ENCODE results near the gene MT1M. TPM values are rescaled to one million over a fixed set of nuclear protein-coding genes. Genes with fewer than 3 reads are reported as not detected.
"Not testable (repeated sequence)": the region's sequence is repeated elsewhere in the genome, so short reads cannot be mapped to it uniquely, and the experiment has no call there.

MT1M gene
- total RNA-seq, 1 donor from 2014 or later, result 4.6 TPM

DNA sequence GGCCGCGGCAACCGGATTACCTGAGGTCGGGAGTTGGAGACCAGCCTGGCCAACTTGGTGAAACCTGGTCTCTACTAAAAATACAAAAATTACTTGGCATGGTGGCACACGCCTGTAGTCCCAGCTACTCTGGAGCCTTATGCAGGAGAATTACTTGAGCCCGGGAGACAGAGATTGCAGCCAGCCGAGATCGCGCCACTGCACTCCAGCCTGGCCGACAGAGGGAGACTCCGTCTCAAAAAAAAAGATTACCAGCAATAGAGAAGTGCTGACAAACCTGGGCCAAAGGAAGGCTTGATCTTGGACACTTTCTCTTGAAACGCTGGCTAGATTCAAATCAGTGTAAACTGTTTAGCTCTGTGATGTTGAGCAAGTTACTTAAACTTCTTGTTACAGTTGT is 41.5 kb downstream of the MT1M start:
- DNase-seq (ENCODE audit: low spot score), result no peak

DNA sequence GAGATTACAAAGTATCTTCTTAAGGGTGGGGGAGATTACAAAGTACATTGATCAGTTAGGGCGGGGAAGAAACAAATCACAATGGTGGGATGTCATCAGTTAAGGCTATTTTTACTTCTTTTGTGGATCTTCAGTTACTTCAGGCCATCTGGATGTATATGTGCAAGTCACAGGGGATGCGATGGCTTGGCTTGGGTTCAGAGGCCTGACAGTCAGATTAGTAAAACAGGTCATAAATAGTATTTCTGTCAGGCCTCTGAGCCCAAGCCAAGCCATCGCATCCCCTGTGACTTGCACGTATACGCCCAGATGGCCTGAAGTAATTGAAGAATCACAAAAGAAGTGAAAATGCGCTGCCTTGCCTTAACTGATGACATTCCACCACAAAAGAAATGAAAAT is 42.1 kb downstream of the MT1M start:
- not testable (repeated sequence) for DNase-seq (ENCODE audit: low spot score)

- no peak for DNase-seq (ENCODE audit: low spot score)
These were observed 43.3 kb downstream of the MT1M start for GRCh38 chr16:56675685-56676210.

- DNase-seq (ENCODE audit: low spot score), result no peak
These were observed 45.0 kb downstream of the MT1M start for GRCh38 chr16:56677474-56677873.

DNA sequence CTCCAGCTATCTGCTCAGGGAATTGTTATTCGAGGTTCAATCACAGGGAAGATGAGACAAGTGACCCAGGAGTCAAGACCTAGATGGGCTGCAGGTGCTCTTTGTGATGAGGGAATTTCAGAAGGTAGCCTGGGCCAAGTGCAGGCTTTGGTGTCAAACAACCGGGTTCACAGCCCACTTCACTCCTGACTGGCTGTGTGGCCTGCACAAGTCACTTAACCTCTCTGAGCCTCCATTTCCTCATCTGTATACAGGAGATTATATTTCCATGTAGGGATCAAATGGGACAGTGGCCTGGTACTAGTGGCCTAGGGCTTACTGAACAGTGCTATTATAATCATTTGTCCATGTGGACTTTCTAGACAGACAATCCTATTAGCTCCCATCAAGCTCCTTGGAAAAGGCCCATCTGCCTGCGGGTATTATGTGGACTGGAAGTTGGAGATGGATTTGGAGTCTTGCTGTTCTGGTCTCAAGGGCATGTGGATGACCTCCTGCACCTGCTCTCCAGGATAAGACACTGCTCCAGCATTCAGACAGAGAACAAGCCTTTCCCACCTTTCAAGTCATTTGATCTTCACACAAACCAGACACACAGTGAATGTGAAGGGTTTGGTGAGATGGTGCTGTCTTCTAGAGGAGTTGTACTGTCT is 46.7 kb downstream of the MT1M start:
- no peak for DNase-seq (ENCODE audit: low spot score)

GRCh38 chr16:56679818-56680217 is 47.4 kb downstream of the MT1M start:
- no peak for DNase-seq (ENCODE audit: low spot score)

DNA sequence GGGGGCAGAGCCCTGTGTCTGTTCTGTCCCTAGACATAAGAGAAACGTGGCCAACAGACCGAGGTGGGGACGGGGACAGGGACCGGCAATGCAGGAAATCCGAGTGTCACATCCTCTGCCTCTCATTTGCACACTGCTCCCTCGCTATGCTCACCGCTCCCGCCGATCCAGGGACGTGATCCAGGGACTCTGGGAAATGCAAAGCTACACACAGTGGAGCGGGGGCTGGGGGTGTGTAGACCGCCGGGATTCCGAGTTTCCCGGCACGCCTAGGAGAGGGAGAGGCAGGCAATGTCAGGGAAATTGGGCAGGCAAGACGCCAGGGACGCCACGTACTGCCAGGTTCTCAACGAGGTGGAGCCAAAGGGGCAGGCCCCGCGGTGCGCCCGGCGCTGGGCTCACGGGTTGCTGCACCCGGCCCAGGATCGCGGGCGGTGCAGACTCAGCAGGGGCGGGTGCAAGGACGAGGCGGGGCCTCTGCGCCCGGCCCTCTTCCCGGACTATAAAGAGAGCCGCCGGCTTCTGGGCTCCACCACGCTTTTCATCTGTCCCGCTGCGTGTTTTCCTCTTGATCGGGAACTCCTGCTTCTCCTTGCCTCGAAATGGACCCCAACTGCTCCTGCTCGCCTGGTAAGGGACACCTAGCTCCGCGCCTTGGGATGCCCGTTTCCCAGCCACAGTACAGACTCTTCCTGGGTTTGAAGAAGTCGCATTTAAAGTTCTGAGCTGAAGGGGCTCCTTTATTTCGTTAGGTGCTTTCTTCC is 49.7 kb downstream of the MT1M start, which contains the start of gene MT1X:
Gene MT1X, plus strand, starts transcription at position 532 of the 764 bp plus-strand sequence. Its CDS starts 71 bp downstream, at position 603.
- peak; percentile 92 for DNase-seq (ENCODE audit: low spot score)

DNA sequence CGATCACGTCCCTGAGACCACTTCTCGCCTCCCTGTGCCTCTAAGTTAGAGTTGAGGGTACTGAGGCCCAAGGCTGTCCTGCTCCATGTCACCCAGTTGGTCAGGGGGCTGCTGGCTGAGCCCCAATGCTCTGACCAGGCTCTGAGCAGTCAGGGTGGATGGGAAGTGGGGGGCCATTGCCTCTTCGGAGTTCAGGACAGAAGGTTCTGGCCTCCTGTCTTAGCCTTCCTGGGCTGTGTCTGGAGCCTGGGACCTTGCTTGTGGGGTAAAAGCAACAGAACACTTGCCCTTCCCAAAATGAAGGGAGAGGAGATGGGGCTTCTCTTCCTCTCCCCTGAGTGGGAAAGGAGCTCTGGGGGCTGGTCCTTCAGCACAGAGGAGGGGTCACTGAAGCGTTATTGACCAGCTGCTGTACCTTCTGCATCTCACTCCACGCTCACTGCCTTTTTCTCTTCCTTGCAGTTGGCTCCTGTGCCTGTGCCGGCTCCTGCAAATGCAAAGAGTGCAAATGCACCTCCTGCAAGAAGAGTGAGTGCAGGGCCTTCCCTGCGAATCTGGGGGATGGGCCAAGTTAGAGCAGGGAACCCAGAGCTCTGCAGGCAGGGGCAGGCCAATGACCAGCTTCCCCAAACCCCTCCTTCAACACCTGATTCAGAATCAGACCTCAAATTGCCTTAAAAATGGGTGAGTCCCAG is 50.4 kb downstream of the MT1M start:
- no peak for DNase-seq (ENCODE audit: low spot score)

Other genes starting within 250 kb of the MT1M start
- gene AMFR, start 207.1 kb upstream of the MT1M start, total RNA-seq, result 121 TPM
- 80.9 TPM for gene NUDT21, start 181.3 kb upstream of the MT1M start, total RNA-seq
- 34.2 TPM for gene OGFOD1, start 181.1 kb upstream of the MT1M start, total RNA-seq
- gene BBS2, start 112.6 kb upstream of the MT1M start, total RNA-seq, result 42.7 TPM
- not detected for gene MT4, start 67.6 kb upstream of the MT1M start, total RNA-seq
- gene MT3, start 43.1 kb upstream of the MT1M start, total RNA-seq, result 1.4 TPM
- gene MT2A, start 24.1 kb upstream of the MT1M start, total RNA-seq, result 157 TPM
- gene MT1E, start 6.9 kb upstream of the MT1M start, total RNA-seq, result 137 TPM
- gene MT1A, start 6.0 kb downstream of the MT1M start, total RNA-seq, result 1.9 TPM
- not detected for gene MT1B, start 19.2 kb downstream of the MT1M start, total RNA-seq
- 36.6 TPM for gene MT1F, start 25.3 kb downstream of the MT1M start, total RNA-seq
- 55.2 TPM for gene MT1G, start 35.4 kb downstream of the MT1M start, total RNA-seq
- gene MT1H, start 37.2 kb downstream of the MT1M start, total RNA-seq, result 2.9 TPM
- 75.1 TPM for gene MT1X, start 49.8 kb downstream of the MT1M start, total RNA-seq
- 26.4 TPM for gene NUP93, start 97.5 kb downstream of the MT1M start, total RNA-seq
- 0.20 TPM for gene SLC12A3, start 232.5 kb downstream of the MT1M start, total RNA-seq

All from mucosa of gallbladder (tissue), 1 donor.